G401.6 (cell line): ENCODE measurements around the gene ARFGAP2.
A peak's percentile ranks its signal among the peaks of the same experiment; 100 is the strongest.
"Not testable (repeated sequence)": the region's sequence is repeated elsewhere in the genome, so short reads cannot be mapped to it uniquely, and the experiment has no call there.

ENCODE experiments used
- FAIRE-seq: peaks from 2 replicates; lab custom pipeline; 2012; peaks lifted over from hg19 to GRCh38; lab: Jason Lieb, UNC

ARFGAP2 gene

GRCh38 chr11:47176328-47177228 lies at the start of gene ARFGAP2:
ARFGAP2 (minus strand) TSS chr11:47176879; CDS start chr11:47176853, 26 bp downstream.
- peak; percentile 66 for FAIRE-seq

GRCh38 chr11:47225552-47226400 lies 49.1 kb upstream of the ARFGAP2 start:
- FAIRE-seq: no peak

- FAIRE-seq: no peak
Measured at GRCh38 chr11:47222696-47223095, 46.0 kb upstream of the ARFGAP2 start.

- FAIRE-seq: no peak
Measured at GRCh38 chr11:47220401-47220821, 43.7 kb upstream of the ARFGAP2 start.

- FAIRE-seq: no peak
Measured at GRCh38 chr11:47216121-47216798, 39.6 kb upstream of the ARFGAP2 start.

- no peak for FAIRE-seq
Measured at GRCh38 chr11:47215366-47215910, 38.8 kb upstream of the ARFGAP2 start.

GRCh38 chr11:47213950-47214565 lies 37.4 kb upstream of the ARFGAP2 start:
- FAIRE-seq: no peak

- no peak for FAIRE-seq
Measured at GRCh38 chr11:47212938-47213337, 36.3 kb upstream of the ARFGAP2 start.

- FAIRE-seq: no peak
Measured at GRCh38 chr11:47208628-47209027, 31.9 kb upstream of the ARFGAP2 start.

- not testable (repeated sequence) for FAIRE-seq
Measured at GRCh38 chr11:47208008-47208552, 31.4 kb upstream of the ARFGAP2 start.

GRCh38 chr11:47207459-47207858 lies 30.8 kb upstream of the ARFGAP2 start:
- FAIRE-seq: no peak

- FAIRE-seq: not testable (repeated sequence)
Measured at GRCh38 chr11:47206577-47206976, 29.9 kb upstream of the ARFGAP2 start.

GRCh38 chr11:47204637-47204989 lies 27.9 kb upstream of the ARFGAP2 start:
- FAIRE-seq: no peak

GRCh38 chr11:47202576-47202975 lies 25.9 kb upstream of the ARFGAP2 start:
- FAIRE-seq: no peak

GRCh38 chr11:47201015-47201414 lies 24.3 kb upstream of the ARFGAP2 start:
- no peak for FAIRE-seq

GRCh38 chr11:47198161-47198560 lies 21.5 kb upstream of the ARFGAP2 start:
- not testable (repeated sequence) for FAIRE-seq

GRCh38 chr11:47192111-47192510 lies 15.4 kb upstream of the ARFGAP2 start:
- FAIRE-seq: no peak

GRCh38 chr11:47191137-47191536 lies 14.5 kb upstream of the ARFGAP2 start:
- not testable (repeated sequence) for FAIRE-seq

GRCh38 chr11:47189100-47189834 lies 12.6 kb upstream of the ARFGAP2 start:
- FAIRE-seq: no peak

GRCh38 chr11:47188259-47188658 lies 11.6 kb upstream of the ARFGAP2 start:
- FAIRE-seq: no peak

GRCh38 chr11:47187723-47188122 lies 11.0 kb upstream of the ARFGAP2 start:
- no peak for FAIRE-seq
